Progenitor cell of endocrine pancreas (in vitro differentiated cells): ENCODE measurements around the gene POU4F2. TPM values are rescaled to one million over a fixed set of nuclear protein-coding genes. Genes with fewer than 3 reads are reported as not detected.
A peak's percentile ranks its signal among the peaks of the same experiment; 100 is the strongest.
"Not testable (repeated sequence)": the region's sequence is repeated elsewhere in the genome, so short reads cannot be mapped to it uniquely, and the experiment has no call there.

ENCODE experiments used
- DNase-seq: peaks from one replicate; pipeline ENCODE4 v3.0.0; 2021; ENCODE audit warnings: low spot score; ENCODE audit not compliant: unreplicated experiment
- H3K27ac Mint-ChIP-seq: 2 replicates; pipeline ENCODE4 v1.8.0; 2021; ENCODE audit warnings: mild to moderate bottlenecking, moderate library complexity, mixed read lengths
- H3K27me3 Mint-ChIP-seq: 2 replicates; pipeline ENCODE4 v1.8.0; 2021; ENCODE audit warnings: mixed read lengths
- H3K36me3 Mint-ChIP-seq: 2 replicates; pipeline ENCODE4 v1.8.0; 2022; ENCODE audit warnings: mixed read lengths; ENCODE audit not compliant: insufficient read depth
- H3K4me1 Mint-ChIP-seq: 2 replicates; pipeline ENCODE4 v1.8.0; 2021; ENCODE audit warnings: low read depth, mixed read lengths
- H3K4me3 Mint-ChIP-seq: 2 replicates; pipeline ENCODE4 v1.8.0; 2021; ENCODE audit warnings: low read depth, mild to moderate bottlenecking, moderate library complexity, mixed read lengths
- H3K9me3 Mint-ChIP-seq: 2 replicates; pipeline ENCODE4 v1.8.0; 2021; ENCODE audit warnings: low read depth, mixed read lengths
- total RNA-seq: library from RNA; stranded (reverse); gene quantifications from 2 replicates; pipeline ENCODE4 v1.2.1, GENCODE V29; 2021
- TF ChIP-seq, protein P1 (sequence below): fragments of 200-600 bp; sonication (generic); IDR thresholded peaks from one replicate; pipeline ENCODE4 v1.5.0; 2021; ENCODE audit warnings: antibody characterized with exemption, mild to moderate bottlenecking; ENCODE audit not compliant: unreplicated experiment

The POU4F2 gene
- total RNA-seq, 1 donor from 2014 or later = 0.17 TPM

DNA sequence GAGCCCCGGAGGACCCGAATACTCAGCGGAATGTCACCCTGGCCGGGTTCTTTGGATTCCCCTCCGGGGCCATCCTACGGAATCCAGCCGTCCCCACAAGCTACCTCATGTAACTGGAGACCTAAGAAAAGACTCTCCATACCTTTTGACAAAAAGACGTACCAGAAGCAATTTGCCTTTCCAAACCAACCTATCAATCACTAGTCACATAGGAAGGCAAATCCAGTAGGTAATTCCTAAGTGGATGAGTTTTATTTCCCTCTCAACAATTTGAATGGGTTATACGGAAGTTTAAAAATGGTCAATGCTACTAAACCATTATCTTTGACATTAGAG, 16.8 kb downstream of the POU4F2 start:
- peaks cover 84% of the 10 kb centered on the region for H3K27me3 Mint-ChIP-seq
- no peak for DNase-seq
- TF ChIP-seq, protein P1, sequence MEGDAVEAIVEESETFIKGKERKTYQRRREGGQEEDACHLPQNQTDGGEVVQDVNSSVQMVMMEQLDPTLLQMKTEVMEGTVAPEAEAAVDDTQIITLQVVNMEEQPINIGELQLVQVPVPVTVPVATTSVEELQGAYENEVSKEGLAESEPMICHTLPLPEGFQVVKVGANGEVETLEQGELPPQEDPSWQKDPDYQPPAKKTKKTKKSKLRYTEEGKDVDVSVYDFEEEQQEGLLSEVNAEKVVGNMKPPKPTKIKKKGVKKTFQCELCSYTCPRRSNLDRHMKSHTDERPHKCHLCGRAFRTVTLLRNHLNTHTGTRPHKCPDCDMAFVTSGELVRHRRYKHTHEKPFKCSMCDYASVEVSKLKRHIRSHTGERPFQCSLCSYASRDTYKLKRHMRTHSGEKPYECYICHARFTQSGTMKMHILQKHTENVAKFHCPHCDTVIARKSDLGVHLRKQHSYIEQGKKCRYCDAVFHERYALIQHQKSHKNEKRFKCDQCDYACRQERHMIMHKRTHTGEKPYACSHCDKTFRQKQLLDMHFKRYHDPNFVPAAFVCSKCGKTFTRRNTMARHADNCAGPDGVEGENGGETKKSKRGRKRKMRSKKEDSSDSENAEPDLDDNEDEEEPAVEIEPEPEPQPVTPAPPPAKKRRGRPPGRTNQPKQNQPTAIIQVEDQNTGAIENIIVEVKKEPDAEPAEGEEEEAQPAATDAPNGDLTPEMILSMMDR = no peak

DNA sequence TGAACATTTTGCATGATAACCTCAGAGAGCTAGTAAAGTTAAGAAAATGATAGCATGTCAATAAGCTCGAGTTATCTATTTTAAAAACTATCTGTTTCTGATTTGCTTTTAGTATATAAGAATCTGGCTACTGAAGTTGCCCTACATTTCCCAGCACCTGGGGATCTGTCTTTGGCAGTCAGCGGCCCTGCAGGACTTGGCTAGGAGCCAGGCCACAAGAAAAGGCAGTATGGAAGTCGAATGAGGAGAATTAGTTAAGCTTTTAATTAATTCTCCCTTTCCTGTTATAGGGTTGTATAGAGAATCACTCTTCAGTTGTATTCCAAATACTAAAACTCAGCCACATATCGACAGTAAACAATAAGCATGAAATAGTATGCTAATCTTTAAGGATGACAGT, 22.7 kb downstream of the POU4F2 start:
- no peaks in the 10 kb centered on the region for H3K4me1 Mint-ChIP-seq
- no peak overlapping the region for H3K27ac Mint-ChIP-seq
- peaks cover 41% of the 10 kb centered on the region for H3K27me3 Mint-ChIP-seq
- H3K4me3 Mint-ChIP-seq = no peak overlapping the region
- peaks cover 7% of the 10 kb centered on the region for H3K9me3 Mint-ChIP-seq
- no peaks in the 10 kb centered on the region for H3K36me3 Mint-ChIP-seq
- TF ChIP-seq, protein P1 = no peak
- no peak for DNase-seq

More for the DNA sequence above, 16.8 kb downstream of the POU4F2 start:
- Mint-ChIP-seq H3K4me1 (peaks cover 3% of the 10 kb centered on the region), H3K9me3 (no peaks in the 10 kb centered on the region), H3K36me3 (no peaks in the 10 kb centered on the region), H3K4me3 (peak overlapping the region; percentile 38), H3K27ac (no peak overlapping the region)

DNA sequence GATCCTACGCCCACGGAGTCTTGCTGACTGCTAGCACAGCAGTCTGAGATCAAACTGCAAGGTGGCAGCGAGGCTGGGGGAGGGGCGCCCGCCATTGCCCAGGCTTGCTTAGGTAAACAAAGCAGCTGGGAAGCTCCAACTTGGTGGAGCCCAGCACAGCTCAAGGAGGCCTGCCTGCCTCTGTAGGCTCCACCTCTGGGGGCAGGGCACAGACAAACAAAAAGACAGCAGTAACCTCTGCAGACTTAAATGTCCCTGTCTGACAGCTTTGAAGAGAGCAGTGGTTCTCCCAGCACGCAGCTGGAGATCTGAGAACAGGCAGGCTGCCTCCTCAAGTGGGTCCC, 25.2 kb downstream of the POU4F2 start:
- Mint-ChIP-seq H3K27me3 (peaks cover 21% of the 10 kb centered on the region), H3K4me3 (peak overlapping the region; percentile 60)
- not testable (repeated sequence) for DNase-seq, H3K27ac Mint-ChIP-seq, H3K9me3 Mint-ChIP-seq, H3K36me3 Mint-ChIP-seq, H3K4me1 Mint-ChIP-seq

DNA sequence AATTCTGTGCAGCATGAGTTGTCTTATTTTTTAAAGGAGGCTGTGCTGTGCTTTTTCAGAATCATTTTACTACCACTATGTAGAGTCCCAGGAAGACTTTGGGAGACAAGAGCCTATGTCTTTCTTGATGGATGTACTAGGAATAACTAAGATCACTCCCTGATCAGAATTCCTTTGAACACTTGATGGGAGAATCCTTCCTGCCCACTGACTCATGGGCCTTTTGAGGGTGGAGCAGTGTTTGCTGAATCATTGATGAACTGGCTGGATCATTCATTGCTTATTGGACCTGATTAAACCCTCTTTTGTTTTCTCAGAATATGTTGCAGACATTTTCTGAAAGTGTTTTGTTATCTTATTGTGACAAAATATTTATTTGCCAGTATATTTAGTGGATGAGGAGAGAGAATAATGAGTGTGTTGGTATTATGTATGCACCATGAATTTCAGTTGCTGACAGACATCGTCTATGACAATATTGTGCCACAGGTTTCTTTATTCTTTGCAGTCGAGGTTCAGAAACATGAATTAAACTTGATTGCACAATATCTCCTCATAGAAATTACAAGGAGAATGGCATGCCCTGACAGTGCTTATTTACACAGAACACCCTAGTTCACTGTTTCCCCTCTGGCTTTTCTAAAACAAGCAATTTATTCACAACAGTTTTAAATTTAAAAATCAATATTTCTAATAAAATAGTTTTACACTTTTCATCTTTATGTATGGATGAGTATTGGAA, 36.3 kb downstream of the POU4F2 start:
- Mint-ChIP-seq H3K4me1 (no peaks in the 10 kb centered on the region), H3K27ac (no peak overlapping the region), H3K36me3 (no peaks in the 10 kb centered on the region), H3K27me3 (peaks cover 7% of the 10 kb centered on the region), H3K9me3 (no peaks in the 10 kb centered on the region), H3K4me3 (no peak overlapping the region)
- DNase-seq = no peak
- TF ChIP-seq, protein P1 = no peak

Other genes starting within 250 kb of the POU4F2 start
- 14.1 and 16.5 TPM in 2 replicates for gene SLC10A7, start 117.0 kb upstream of the POU4F2 start, total RNA-seq